GM12891 (cell line): Measurements from ENCODE around the gene TMEM204.

ENCODE experiments used
- DNase-seq: peaks from one replicate; pipeline ENCODE4 v3.0.0; 2011; ENCODE audit warnings: low spot score; ENCODE audit not compliant: insufficient read length
- FAIRE-seq: peaks from 2 replicates; lab custom pipeline; 2011; peaks lifted over from hg19 to GRCh38; lab: Jason Lieb, UNC
- PAX5 ChIP-seq: IDR thresholded peaks from 2 replicates; pipeline ENCODE4 v1.6.1; 2011; ENCODE audit warnings: low read length, moderate library complexity, mild to moderate bottlenecking; ENCODE audit not compliant: insufficient read depth, severe bottlenecking
- POLR2A ChIP-seq: IDR thresholded peaks from 2 replicates; pipeline ENCODE4 v1.6.1; 2011; ENCODE audit warnings: low read depth, low read length, control low read depth
- POLR2AphosphoS5 ChIP-seq: IDR thresholded peaks from 2 replicates; pipeline ENCODE4 v1.6.1; 2011; ENCODE audit warnings: low read depth, low read length, control low read depth
- POU2F2 ChIP-seq: IDR thresholded peaks from 2 replicates; pipeline ENCODE4 v1.6.1; 2011; ENCODE audit warnings: low read depth, mild to moderate bottlenecking, control low read depth, low read length, moderate library complexity
- SPI1 ChIP-seq: IDR thresholded peaks from 2 replicates; pipeline ENCODE4 v1.6.1; 2011; ENCODE audit warnings: low read depth, low read length, control low read depth
- TAF1 ChIP-seq: IDR thresholded peaks from 2 replicates; pipeline ENCODE4 v1.6.1; 2011; ENCODE audit warnings: low read depth, low read length, control low read depth

Gene TMEM204

DNA sequence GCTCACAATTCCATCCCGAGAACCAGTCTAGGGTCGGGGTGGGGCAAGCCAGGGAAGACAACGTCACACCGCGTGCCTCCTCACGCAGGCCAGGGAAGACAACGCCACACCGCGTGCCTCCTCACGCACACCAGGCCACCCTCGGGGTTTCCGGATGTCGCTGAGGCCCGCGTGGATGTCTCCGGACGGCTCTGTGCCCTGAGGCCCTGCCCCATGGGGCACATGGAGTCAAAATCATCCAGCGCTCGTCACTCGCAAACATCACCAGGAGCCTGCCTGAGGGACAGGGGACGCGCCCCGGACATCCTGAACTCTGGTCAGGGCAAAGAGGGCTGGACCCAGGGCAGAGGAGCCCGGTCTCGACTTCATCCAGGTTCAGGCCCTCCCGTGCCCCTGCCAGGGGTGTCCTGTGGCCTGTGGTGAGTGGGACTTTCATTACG, 3.7 kb downstream of the TMEM204 start:
- no peak for FAIRE-seq
- no peak for TF ChIP-seq POU2F2
- TF ChIP-seq POLR2AphosphoS5, result no peak
- TF ChIP-seq TAF1, result no peak
- no peak for DNase-seq

DNA sequence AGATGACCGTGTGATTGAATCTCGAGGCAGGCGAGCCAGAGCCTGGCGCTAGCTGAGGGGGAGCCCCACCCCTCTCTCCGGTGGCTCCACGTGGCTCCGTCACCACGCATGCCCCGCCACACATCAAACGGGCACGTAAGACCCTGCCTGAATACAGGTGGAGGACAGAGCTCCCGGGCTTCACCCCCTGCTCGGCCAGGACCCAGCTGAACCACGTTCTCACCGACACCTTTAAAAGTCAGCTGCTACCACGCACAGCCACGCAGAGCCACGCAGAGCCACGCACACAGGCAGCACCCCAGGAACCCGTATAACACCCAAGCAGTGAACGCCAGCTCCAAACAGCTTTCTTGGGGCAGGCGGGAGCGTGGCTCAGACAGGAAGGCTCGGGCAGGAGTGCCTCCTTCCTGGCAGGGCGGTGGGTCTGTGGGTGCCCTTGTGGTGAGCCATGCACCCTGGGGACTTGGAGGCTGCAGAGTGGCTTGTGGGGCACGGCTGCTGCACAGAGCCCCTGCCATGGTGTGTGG, 4.4 kb downstream of the TMEM204 start:
- no peak for DNase-seq
- FAIRE-seq, result no peak
- no peak for TF ChIP-seq POU2F2
- TF ChIP-seq SPI1, result no peak
- no peak for TF ChIP-seq TAF1
- TF ChIP-seq POLR2AphosphoS5, result no peak
- no peak for TF ChIP-seq PAX5
- TF ChIP-seq POLR2A, result no peak

DNA sequence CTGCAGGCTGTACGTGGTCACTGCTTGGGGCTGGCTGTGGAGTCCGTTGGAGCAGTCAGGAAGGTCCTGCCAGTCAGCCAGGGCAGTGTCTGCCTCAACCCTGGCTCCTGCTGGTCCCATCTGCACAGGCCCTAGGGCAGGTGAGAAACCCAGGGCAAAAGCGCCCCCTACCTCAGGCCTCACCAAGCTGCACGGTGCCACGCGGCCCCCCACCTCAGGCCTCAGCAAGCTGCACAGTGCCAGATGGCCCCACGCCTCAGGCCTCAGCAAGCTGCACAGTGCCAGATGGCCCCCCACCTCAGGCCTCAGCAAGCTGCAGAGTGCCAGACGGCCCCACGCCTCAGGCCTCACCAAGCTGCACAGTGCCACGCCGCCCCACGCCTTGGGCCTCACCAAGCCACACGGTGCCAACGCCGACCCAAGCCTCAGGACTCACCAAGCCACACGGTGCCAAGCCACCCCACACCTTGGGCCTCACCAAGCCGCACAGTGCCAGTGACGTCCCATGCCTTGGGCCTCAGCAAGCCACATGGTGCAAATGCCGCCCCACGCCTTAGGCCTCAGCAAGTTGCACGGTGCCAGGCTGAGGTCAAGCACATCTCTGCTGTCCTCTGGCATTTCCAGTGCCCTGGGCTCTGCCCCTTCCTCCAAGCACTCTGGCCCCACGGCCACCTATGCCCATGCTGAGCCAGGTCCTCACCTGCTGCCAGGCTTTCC, 5.5 kb downstream of the TMEM204 start:
- no peak for DNase-seq
- TF ChIP-seq POLR2A (no peak), PAX5 (no peak)
- FAIRE-seq, result peak; percentile 35

DNA sequence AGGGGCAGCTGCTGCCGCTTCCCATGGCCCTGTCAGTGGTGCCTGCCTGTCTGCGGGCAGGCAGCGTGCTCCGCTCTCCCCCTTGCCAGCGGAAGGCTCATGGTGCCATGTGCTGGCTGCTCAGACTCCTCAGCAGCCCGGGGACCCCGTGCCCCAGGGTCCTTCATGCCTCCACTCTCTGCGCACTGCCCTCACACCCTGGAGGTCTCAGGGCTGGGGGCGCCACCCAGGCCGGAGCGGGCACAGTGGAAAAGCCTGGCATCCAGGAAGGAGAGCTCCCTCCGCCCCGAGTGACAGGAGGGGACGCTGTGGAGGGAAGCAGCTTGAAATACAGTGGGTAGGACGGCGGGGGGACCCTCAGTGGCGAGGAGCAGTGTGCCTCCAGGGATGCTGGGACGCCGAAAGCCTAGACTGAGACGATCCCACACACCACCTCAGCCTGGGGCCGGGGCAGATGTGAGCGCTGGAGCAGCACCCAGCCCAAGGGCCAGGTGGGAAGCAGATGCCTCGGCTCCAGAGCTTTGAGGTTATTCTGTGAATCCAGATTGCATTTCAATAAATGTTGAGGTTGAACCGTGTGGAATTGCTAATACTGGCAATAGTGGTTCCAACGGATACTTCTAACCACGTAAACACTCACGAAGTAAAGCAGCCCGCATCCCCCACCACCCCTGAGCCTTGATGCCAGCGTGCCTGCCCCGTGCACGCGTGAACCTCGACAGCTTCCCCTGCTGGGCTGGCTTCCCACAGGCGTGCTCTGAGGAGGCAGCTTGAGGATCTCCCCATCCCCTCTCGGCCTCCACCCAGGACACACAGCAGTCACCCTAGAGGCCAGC, 6.5 kb downstream of the TMEM204 start:
- no peak for DNase-seq
- FAIRE-seq, result no peak
- TF ChIP-seq POLR2A (no peak), PAX5 (no peak), POU2F2 (no peak), TAF1 (no peak), POLR2AphosphoS5 (no peak), SPI1 (no peak)

DNA sequence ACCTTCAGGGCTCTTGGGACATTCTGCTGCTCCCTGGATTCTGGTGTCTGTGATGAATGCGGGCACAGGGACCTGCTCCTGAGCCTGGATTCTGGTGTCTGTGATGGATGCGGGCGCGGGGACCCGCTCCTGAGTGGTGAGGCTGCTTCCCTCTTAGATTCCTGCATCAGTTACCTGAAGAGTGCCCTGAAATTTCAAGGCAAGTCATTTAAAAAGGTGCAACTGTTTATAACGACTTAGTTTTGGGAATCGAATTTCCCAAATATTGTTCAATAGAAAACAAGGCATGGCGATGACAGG, 7.0 kb downstream of the TMEM204 start:
- FAIRE-seq, result no peak
- no peak for DNase-seq
- TF ChIP-seq PAX5 (no peak), POU2F2 (no peak), TAF1 (no peak), POLR2AphosphoS5 (no peak), SPI1 (no peak), POLR2A (no peak)

DNA sequence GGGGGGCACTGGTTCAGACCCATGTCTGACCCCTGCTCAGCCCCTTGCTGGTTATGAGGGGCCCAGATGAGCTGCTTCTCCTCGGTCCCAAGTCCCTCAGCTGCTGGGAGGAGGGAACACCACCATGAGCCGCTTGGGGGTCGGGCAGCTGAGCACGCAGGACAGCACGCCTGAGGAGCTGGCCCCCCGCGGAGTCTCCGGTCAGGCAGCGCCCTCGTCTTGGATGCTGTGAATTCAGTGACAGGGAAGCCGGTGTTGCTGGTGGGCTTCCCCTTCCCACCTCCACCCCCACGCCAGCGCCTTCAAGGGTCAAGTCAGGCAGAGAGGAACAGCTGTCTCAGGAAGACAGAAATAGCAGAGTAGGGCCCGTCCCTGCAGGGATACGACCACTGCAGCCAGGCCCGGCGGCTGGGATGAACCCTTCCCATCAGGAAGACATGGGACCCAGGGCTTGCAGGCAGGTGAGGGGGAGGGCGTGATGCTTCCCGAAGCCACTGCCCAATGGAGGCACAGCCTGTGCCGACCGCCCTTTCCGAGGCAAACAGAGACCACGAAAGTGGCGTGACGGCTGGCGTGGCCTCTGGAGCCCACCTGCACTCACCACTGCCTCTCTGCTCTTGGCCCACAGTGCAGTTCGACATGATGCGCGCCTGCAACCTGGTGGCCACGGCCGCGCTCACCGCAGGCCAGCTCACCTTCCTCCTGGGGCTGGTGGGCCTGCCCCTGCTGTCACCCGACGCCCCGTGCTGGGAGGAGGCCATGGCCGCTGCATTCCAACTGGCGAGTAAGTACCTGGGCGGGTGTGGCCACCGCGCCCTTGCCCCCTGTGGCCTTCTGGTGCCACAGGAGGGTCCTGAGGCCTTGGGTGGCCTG, 8.1 kb downstream of the TMEM204 start:
- FAIRE-seq, result no peak
- DNase-seq, result no peak
- TF ChIP-seq PAX5 (no peak), POLR2AphosphoS5 (no peak), SPI1 (no peak), POU2F2 (no peak), TAF1 (no peak), POLR2A (no peak)

DNA sequence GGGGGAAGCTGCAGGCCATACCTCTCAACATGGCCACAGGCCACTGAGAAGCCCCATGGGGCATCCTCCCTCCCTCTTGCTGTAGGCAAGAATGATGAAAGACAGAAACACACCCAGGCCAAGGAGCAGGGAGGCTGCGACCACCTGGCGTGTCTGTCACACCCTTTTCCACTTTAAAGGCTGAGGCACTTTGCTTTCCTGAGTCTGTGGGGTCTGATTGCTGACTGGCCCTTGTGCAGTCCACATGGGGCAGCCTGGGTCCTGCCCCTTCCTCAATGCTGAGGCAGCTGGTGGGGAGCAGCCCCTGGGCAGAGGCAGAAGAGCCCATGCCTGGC, 8.7 kb downstream of the TMEM204 start:
- no peak for TF ChIP-seq POU2F2
- TF ChIP-seq POLR2A, result no peak
- no peak for TF ChIP-seq POLR2AphosphoS5
- no peak for TF ChIP-seq TAF1
- no peak for TF ChIP-seq PAX5
- TF ChIP-seq SPI1, result no peak
- no peak for FAIRE-seq
- no peak for DNase-seq

DNA sequence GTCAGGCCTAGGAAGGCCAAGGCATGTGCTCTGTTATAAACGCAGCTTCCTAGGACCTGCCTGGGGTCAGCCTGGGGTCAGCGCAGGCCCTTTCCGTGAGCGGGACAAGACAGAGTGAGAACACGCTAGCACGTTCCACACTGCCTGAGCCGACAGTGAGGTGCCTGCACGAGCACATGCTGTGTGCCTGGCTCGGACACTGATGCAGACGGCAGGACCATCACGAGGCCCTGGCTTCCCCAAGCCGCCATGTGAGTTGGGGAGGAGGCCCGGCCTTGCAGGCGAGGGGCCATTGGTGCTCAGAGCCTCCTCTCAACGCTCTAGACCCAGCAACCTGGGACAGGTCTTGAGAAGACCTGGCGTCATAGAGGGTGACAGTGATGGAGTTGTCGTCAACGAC, 9.1 kb downstream of the TMEM204 start:
- FAIRE-seq (no peak), DNase-seq (no peak)
- TF ChIP-seq SPI1, result no peak
- no peak for TF ChIP-seq PAX5
- no peak for TF ChIP-seq POLR2AphosphoS5
- TF ChIP-seq TAF1, result no peak
- TF ChIP-seq POU2F2, result no peak
- no peak for TF ChIP-seq POLR2A

DNA sequence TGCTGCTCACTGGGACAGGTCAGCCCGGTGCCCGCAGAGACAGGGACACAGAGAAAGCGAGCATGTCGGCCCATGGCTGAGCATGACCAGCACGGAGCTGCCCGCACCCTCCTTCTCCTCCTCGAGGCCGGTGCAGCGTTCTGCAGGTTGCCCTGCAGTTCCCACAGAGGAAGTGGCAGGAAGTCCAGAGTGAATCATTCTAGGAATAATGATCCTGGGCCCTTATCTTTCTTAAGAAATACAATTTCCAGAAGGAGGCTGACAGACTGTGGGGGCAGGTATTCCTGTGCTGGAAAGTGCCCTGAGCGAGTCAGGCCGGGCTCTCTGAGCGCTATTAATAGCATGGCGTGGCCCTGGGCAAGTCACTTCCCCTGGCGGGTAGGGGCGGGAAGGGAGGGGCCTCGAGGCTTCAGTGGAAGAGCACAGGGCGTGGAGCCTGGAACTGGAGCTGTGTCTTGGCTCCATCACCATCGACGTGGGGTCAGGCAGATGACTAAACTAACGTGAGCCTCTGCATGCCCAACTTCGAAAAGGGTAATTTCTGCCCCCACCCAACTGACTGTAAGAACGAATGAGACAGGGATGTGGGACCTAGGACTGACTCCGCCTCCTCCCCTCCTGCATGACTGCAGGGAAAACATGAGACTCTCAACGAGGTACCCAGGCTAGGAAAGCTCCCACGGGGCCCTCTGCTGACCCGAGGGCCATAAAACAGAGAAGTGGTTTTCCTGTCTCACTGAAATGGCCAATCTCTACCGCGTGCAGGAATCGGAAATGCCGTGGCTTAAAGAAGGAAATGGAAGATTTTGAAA, 9.8 kb downstream of the TMEM204 start:
- TF ChIP-seq SPI1 (peak; percentile 38; the same call in 1 of the 2 replicates), PAX5 (no peak)
- FAIRE-seq (peak; percentile 97), DNase-seq (peak; percentile 59)
